ENCODE results near the gene STIM2. TPM values are rescaled to one million over a fixed set of nuclear protein-coding genes. Genes with fewer than 3 reads are reported as not detected.
"Not testable (repeated sequence)": the region's sequence is repeated elsewhere in the genome, so short reads cannot be mapped to it uniquely, and the experiment has no call there.

Gene STIM2
- 43.9 TPM for total RNA-seq
- long read RNA-seq, full-length matches to known transcripts = 14 of 39 reads
- long read RNA-seq, partial matches to known transcripts = 8 of 39 reads
- long read RNA-seq, other reads (novel, unspliced or antisense) = 17 of 39 reads

- intact Hi-C loops (cut with DNase I) = loop anchor here (10.0 kb wide), 1 partner anchor 144 kb away; no protein-coding TSS in a partner anchor
- peak; percentile 84 to 94 for ATAC-seq
- H3K4me1 ChIP-seq = peaks cover 55% of the 10 kb centered on the region
Measured at GRCh38 chr4:26860157-26860921, at the start of gene STIM2. STIM2 (plus strand) TSS chr4:26860841.

GRCh38 chr4:26811571-26811970, 49.1 kb upstream of the STIM2 start:
- DNase-seq; H3K4me3 ChIP-seq; H3K9me3 ChIP-seq; H3K36me3 ChIP-seq; intact Hi-C loops (cut with DNase I); ATAC-seq; H3K27me3 ChIP-seq (ENCODE audit: low read depth): not testable (repeated sequence)
- peak overlapping the region; percentile 50 for H3K27ac ChIP-seq
- H3K4me1 ChIP-seq = peaks cover 22% of the 10 kb centered on the region

More at GRCh38 chr4:26860157-26860921, at the start of gene STIM2:
- Histone ChIP-seq H3K27ac (peak within 1 kb of the TSS; percentile 97), H3K27me3 (ENCODE audit: low read depth) (no peaks in the 10 kb centered on the region), H3K4me3 (peak within 1 kb of the TSS; percentile 79), H3K9me3 (no peaks in the 10 kb centered on the region), H3K36me3 (no peaks in the 10 kb centered on the region)
- TF ChIP-seq CTCF (IDR thresholded peaks at IDR 0.05) = peak; percentile 41
- peak; percentile 97 for DNase-seq

DNA sequence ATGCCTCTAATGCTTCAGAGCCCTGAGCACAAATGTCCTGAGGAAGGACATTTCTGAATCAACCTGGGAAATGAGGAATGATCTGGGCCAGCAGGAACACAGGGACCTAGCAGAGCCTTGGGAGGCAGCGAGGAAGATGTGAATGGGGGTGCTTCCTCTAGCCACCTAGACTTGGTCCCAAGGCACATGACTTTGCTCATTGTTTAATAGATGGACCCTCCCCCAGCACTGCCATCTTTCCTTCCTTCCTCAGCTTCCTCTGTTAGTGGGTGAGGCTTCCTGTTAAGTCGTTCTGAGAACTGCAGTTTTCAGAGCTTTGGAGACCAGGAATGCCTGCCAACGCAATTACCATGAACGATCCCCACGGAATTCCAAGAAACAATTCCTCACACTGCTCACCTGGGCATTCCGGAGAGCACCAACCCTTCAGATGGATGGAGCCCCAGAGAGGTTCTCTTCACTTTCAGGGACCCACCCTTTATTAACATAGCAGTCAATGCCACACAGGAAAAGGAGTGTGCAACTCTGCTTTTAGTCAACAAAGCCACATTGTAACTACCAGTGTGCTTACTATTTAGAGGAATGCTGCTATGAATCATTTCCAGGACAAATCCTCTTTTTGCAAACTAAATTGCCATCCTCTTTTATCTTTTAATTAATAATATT, 48.5 kb upstream of the STIM2 start:
- Histone ChIP-seq H3K4me1 (peaks cover 22% of the 10 kb centered on the region), H3K27me3 (ENCODE audit: low read depth) (no peaks in the 10 kb centered on the region), H3K27ac (peak overlapping the region; percentile 50), H3K36me3 (no peaks in the 10 kb centered on the region), H3K9me3 (no peaks in the 10 kb centered on the region), H3K4me3 (no peak overlapping the region)
- DNase-seq (no peak), ATAC-seq (peak; percentile 44 to 52)
- TF ChIP-seq CTCF (IDR thresholded peaks at IDR 0.05) = no peak
- intact Hi-C loops (cut with DNase I) = no loop called here

DNA sequence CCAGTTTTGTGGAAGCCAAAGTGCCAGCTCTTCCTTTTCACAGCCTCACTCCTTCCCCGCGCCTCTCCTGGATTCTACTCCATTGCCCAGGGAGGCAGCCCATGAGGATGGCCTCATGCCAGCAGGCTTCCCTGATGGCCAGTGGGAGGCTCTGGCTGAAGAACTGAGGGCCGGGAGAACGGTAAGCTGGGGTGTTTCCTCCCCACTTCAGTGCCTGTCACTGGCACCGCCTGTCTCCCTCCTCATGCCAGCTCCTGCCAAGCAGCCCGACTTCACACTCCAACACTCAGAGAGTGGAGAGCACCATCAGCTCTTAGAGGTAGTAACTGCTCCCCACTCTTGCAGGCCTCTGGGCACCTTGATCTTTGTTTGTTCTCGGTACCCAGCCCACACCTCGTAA, 46.9 kb upstream of the STIM2 start:
- intact Hi-C loops (cut with DNase I) = no loop called here
- ATAC-seq (peak in 1 of 2 donors; percentile 57), DNase-seq (no peak)
- Histone ChIP-seq H3K4me3 (no peak overlapping the region), H3K4me1 (peaks cover 22% of the 10 kb centered on the region), H3K27me3 (ENCODE audit: low read depth) (no peaks in the 10 kb centered on the region), H3K9me3 (no peaks in the 10 kb centered on the region), H3K27ac (no peak overlapping the region), H3K36me3 (no peaks in the 10 kb centered on the region)
- no peak for TF ChIP-seq CTCF (IDR thresholded peaks at IDR 0.05)

DNA sequence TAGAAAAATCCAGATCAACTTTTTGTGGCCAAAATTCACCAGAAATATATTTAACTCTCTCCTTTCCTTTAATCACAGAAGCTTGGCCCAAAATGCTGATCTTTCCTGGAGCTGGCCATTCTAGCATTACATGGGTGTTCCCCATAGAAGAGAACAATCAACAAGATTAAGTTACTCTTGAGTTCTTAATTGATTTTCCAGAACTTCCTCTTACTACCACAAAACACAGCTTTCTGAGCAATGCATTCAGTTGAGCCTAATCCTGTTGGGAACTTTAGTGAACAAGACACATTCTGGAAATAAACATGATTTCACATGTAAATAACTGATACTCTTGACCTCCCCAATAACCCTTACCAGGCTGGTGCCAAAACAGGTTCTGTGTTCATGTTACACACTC, 45.4 kb upstream of the STIM2 start:
- no peak for DNase-seq
- intact Hi-C loops (cut with DNase I) = no loop called here
- Histone ChIP-seq H3K36me3 (no peaks in the 10 kb centered on the region), H3K27ac (no peak overlapping the region), H3K4me1 (peaks cover 22% of the 10 kb centered on the region), H3K4me3 (no peak overlapping the region), H3K27me3 (ENCODE audit: low read depth) (no peaks in the 10 kb centered on the region), H3K9me3 (no peaks in the 10 kb centered on the region)
- ATAC-seq = peak in 1 of 2 donors; percentile 14
- TF ChIP-seq CTCF (IDR thresholded peaks at IDR 0.05) = no peak

DNA sequence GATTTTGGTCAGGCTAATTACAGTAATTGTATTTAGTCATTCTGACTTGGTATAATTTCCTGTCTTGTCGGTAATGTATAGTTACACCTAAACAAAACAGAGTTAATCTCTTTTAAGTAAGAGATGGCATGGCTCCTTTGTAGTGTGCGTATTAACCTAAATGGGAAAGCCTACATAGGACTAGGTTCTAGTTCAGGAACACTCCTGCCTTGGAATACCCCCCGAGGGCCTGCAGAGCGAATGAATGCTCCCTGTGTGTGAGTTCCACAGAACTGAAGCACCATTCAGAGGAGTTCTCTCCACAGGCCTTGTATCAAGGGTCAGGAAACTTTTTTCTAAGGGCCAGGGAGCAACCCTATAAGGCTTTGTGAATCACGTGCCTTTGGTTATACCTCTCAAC, 44.9 kb upstream of the STIM2 start:
- DNase-seq = no peak
- Histone ChIP-seq H3K4me1 (peaks cover 22% of the 10 kb centered on the region), H3K36me3 (no peaks in the 10 kb centered on the region), H3K4me3 (no peak overlapping the region), H3K27ac (no peak overlapping the region), H3K27me3 (ENCODE audit: low read depth) (no peaks in the 10 kb centered on the region), H3K9me3 (no peaks in the 10 kb centered on the region)
- no peak for TF ChIP-seq CTCF (IDR thresholded peaks at IDR 0.05)
- intact Hi-C loops (cut with DNase I) = no loop called here
- ATAC-seq = no peak

All from lower lobe of right lung (tissue), 2 donors.